HUES6 (cell line): ENCODE data around the gene PTTG2.
"Not testable (repeated sequence)": the region's sequence is repeated elsewhere in the genome, so short reads cannot be mapped to it uniquely, and the experiment has no call there.

Experiments
- H3K27ac ChIP-seq: 2 replicates; pipeline ENCODE4 v1.7.0; 2013; ENCODE audit warnings: low read depth, mild to moderate bottlenecking, low read length, inconsistent platforms
- H3K27me3 ChIP-seq: 2 replicates; pipeline ENCODE4 v1.6.1; 2013; ENCODE audit warnings: low read length; ENCODE audit not compliant: control insufficient read depth, insufficient read depth
- H3K36me3 ChIP-seq: 2 replicates; pipeline ENCODE4 v1.6.1; 2013; ENCODE audit warnings: low read length; ENCODE audit not compliant: control insufficient read depth, insufficient read depth
- H3K4me1 ChIP-seq: 2 replicates; pipeline ENCODE4 v1.6.1; 2013; ENCODE audit warnings: low read length; ENCODE audit not compliant: control insufficient read depth, insufficient read depth
- H3K4me3 ChIP-seq: 2 replicates; pipeline ENCODE4 v1.5.1; 2013; ENCODE audit warnings: low read depth, low read length
- H3K9ac ChIP-seq: one replicate; pipeline ENCODE4 v1.6.1; 2013; ENCODE audit warnings: mild to moderate bottlenecking, low read length
- H3K9me3 ChIP-seq: 2 replicates; pipeline ENCODE4 v1.6.1; 2013; ENCODE audit warnings: low read depth, low read length; ENCODE audit not compliant: control insufficient read depth, insufficient read depth

Gene PTTG2

DNA sequence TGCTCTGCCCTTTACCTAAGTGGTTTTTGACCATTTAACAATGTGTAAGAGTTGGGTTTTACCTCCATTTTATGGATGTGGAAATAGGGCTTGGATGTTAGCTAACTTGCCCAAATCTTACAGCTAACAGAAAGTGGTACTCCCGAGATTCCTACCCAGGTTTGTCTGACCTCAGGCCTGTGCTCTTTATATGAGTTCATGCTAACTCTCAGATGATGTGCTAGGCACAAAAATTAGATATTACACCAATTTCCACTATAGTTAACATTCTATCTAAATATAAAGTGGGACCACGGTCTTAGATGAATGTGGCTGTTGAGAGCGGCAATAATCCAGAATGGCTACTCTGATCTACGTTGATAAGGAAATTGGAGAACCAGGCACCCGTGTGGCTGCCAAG lies at the start of gene PTTG2:
Gene PTTG2, plus strand, starts transcription at position 301 of the 400 bp plus-strand sequence. Its CDS starts 37 bp downstream, at position 338.
- Histone ChIP-seq H3K27ac (no peak within 1 kb of the TSS), H3K4me1 (no peaks in the 10 kb centered on the region), H3K4me3 (no peak within 1 kb of the TSS), H3K27me3 (no peaks in the 10 kb centered on the region), H3K9ac (no peak within 1 kb of the TSS), H3K9me3 (no peaks in the 10 kb centered on the region; the same call in 1 of the 2 replicates), H3K36me3 (no peaks in the 10 kb centered on the region)

DNA sequence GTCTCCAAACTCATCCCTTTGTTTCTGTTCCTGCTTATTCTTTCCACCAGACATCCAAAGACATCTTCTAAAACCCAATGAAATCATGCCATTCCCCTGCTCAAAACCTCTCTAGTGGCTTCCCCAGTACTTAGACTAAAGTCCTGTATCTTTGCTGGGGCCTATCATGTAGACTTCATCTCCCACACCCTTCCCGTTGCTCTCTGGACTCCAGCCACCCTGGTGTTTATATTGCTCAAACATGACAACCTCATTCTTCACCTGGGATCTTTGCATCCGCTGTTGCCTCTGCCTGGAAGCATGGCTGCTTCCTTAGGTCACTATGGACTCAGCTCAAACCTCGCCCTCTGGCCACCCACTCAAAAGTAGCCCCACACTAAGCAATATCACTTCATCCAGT lies 45.7 kb upstream of the PTTG2 start:
- Histone ChIP-seq H3K27ac (no peak overlapping the region), H3K27me3 (no peaks in the 10 kb centered on the region), H3K9ac (no peak overlapping the region), H3K4me1 (no peaks in the 10 kb centered on the region), H3K9me3 (no peaks in the 10 kb centered on the region), H3K36me3 (no peaks in the 10 kb centered on the region), H3K4me3 (no peak overlapping the region)

- Histone ChIP-seq H3K4me1 (no peaks in the 10 kb centered on the region), H3K9me3 (no peaks in the 10 kb centered on the region), H3K4me3 (no peak overlapping the region), H3K27me3 (no peaks in the 10 kb centered on the region), H3K27ac (no peak overlapping the region), H3K36me3 (no peaks in the 10 kb centered on the region), H3K9ac (no peak overlapping the region)
Measured at GRCh38 chr4:37917388-37917787, 42.8 kb upstream of the PTTG2 start.

DNA sequence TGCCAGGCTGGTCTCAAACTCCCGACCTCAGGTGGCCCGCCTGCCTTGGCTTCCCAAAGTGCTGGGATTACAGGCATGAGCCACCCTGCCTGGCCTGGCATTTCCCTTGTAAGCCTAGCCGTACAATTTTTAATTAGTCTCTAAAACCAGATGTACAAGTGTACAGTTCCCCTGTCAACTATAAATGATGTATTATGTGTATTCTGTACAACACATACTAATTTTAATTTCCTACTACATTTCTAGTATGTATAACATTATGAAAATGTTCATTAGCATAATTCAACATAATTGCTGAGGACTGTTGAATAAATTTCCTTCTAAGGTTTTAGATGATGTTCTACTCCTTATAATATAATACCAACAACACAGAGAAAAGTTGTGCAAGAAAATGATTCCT lies 41.5 kb upstream of the PTTG2 start:
- H3K9ac ChIP-seq: no peak overlapping the region
- no peaks in the 10 kb centered on the region for H3K27me3 ChIP-seq
- H3K27ac ChIP-seq: no peak overlapping the region
- no peaks in the 10 kb centered on the region for H3K9me3 ChIP-seq
- H3K4me1 ChIP-seq: no peaks in the 10 kb centered on the region
- no peaks in the 10 kb centered on the region for H3K36me3 ChIP-seq
- no peak overlapping the region for H3K4me3 ChIP-seq

DNA sequence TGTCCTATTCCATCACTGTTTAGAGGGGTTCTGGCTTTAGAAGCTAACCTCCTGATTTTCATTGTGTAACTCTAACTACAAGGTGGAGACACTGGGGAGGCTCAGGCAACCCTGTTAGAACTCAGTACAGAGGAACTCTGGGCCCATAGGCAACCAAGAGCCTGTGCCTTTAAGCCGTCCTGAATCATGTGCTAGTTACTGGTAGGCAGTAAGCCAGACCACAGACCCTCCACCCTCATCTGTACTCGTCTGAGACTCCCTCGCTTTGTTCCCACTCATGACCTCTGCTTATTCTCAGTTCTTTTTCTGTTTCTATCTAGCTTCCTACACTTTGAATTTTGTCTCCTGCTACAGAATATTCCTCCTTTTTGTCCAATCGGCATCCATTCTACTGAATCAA lies 37.9 kb upstream of the PTTG2 start:
- H3K27me3 ChIP-seq: no peaks in the 10 kb centered on the region
- no peak overlapping the region for H3K9ac ChIP-seq
- H3K36me3 ChIP-seq: no peaks in the 10 kb centered on the region
- no peak overlapping the region for H3K27ac ChIP-seq
- H3K9me3 ChIP-seq: no peaks in the 10 kb centered on the region
- H3K4me3 ChIP-seq: no peak overlapping the region
- peaks cover 3% of the 10 kb centered on the region; the same call in 1 of the 2 replicates for H3K4me1 ChIP-seq

DNA sequence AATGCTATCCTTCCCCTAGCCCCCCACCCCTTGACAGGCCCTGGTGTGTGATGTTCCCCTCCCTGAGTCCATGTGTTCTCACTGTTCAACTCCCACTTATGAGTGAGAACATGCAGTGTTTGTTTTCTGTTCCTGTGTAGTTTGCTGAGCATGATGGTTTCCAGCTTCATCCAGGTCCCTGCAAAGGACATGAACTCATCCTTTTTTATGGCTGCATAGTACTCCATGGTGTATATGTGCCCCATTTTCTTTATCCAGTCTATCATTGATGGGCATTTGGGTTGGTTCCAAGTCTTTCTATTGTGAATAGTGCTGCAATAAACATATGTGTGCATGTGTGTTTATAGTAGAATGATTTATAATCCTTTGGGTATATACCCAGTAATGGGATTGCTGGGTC lies 37.1 kb upstream of the PTTG2 start:
- not testable (repeated sequence) for H3K4me1 ChIP-seq, H3K4me3 ChIP-seq, H3K36me3 ChIP-seq, H3K9me3 ChIP-seq, H3K9ac ChIP-seq, H3K27ac ChIP-seq, H3K27me3 ChIP-seq

DNA sequence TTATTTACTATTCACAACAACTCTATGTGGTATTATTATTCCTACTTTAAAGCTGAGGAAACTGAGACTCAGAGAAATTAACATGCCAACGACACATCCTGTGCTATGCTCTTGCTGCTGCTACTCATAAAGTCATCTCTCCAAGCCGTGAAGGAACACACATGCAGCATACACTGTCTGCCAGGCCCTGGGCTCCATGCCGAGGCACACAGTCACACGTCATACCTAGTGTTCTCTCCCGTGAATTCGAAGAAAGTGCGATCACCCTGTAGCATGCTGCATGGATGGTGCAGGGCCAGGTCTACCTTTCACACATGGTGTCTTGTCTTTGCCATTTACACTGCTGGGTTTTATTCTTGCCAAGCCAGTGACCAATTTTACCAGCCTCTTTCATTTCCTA lies 35.3 kb upstream of the PTTG2 start:
- Histone ChIP-seq H3K4me3 (no peak overlapping the region), H3K27ac (no peak overlapping the region), H3K4me1 (peaks cover 3% of the 10 kb centered on the region; the same call in 1 of the 2 replicates), H3K27me3 (no peaks in the 10 kb centered on the region), H3K9ac (no peak overlapping the region), H3K36me3 (no peaks in the 10 kb centered on the region), H3K9me3 (no peaks in the 10 kb centered on the region)

DNA sequence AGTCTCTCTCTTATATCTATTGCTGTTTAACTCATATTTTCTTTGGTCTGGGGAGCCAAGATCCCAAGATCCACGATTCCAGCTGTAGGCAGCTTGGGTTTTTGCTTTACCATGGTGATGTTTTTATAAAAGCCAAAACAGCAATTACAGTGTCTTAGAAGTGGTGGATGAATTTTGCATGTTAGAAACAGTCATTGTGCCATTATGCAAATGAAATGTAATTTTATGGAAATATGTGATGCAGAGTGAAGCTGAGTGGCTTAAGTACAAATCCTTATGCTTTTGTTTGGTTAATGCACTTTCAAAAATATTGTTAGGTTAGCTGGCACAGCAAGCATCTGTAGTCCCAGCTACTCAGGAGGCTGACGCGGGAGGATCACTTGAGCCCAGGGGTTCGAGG lies 32.8 kb upstream of the PTTG2 start:
- Histone ChIP-seq H3K36me3 (no peaks in the 10 kb centered on the region), H3K27me3 (no peaks in the 10 kb centered on the region), H3K9ac (no peak overlapping the region), H3K27ac (no peak overlapping the region), H3K4me3 (no peak overlapping the region), H3K9me3 (no peaks in the 10 kb centered on the region), H3K4me1 (peaks cover 3% of the 10 kb centered on the region; the same call in 1 of the 2 replicates)

- H3K27ac ChIP-seq: no peak overlapping the region
- H3K9ac ChIP-seq: no peak overlapping the region
- H3K36me3 ChIP-seq: no peaks in the 10 kb centered on the region
- H3K4me3 ChIP-seq: no peak overlapping the region
- H3K9me3 ChIP-seq: no peaks in the 10 kb centered on the region
- peaks cover 3% of the 10 kb centered on the region; the same call in 1 of the 2 replicates for H3K4me1 ChIP-seq
- H3K27me3 ChIP-seq: no peaks in the 10 kb centered on the region
Measured at GRCh38 chr4:37928426-37929416, 31.5 kb upstream of the PTTG2 start.

GRCh38 chr4:37934096-37934495 lies 26.1 kb upstream of the PTTG2 start:
- H3K4me1 ChIP-seq: no peaks in the 10 kb centered on the region
- no peaks in the 10 kb centered on the region for H3K27me3 ChIP-seq
- H3K9ac ChIP-seq: no peak overlapping the region
- H3K36me3 ChIP-seq: no peaks in the 10 kb centered on the region
- H3K27ac ChIP-seq: no peak overlapping the region
- H3K9me3 ChIP-seq: no peaks in the 10 kb centered on the region; the same call in 1 of the 2 replicates
- no peak overlapping the region for H3K4me3 ChIP-seq

GRCh38 chr4:37934609-37935008 lies 25.6 kb upstream of the PTTG2 start:
- H3K9ac ChIP-seq: no peak overlapping the region
- no peaks in the 10 kb centered on the region for H3K4me1 ChIP-seq
- no peaks in the 10 kb centered on the region for H3K27me3 ChIP-seq
- H3K9me3 ChIP-seq: no peaks in the 10 kb centered on the region; the same call in 1 of the 2 replicates
- H3K4me3 ChIP-seq: no peak overlapping the region
- H3K36me3 ChIP-seq: no peaks in the 10 kb centered on the region
- no peak overlapping the region for H3K27ac ChIP-seq
